NK-92 (cell line): ENCODE results near the gene RTP2.
A peak's percentile ranks its signal among the peaks of the same experiment; 100 is the strongest.

ENCODE experiments used
- DNase-seq: peaks from one replicate; lab custom pipeline; 2025; ENCODE audit not compliant: unreplicated experiment; lab: John Stamatoyannopoulos, UW

RTP2 gene, protein sequence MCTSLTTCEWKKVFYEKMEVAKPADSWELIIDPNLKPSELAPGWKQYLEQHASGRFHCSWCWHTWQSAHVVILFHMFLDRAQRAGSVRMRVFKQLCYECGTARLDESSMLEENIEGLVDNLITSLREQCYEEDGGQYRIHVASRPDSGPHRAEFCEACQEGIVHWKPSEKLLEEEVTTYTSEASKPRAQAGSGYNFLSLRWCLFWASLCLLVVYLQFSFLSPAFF

GRCh38 chr3:187702507-187703033 is at the start of gene RTP2:
Gene RTP2, minus strand, starts transcription at chr3:187702557. Its CDS starts 429 bp downstream, at chr3:187702128.
- no peak for DNase-seq

GRCh38 chr3:187750513-187751123 is 48.3 kb upstream of the RTP2 start:
- DNase-seq = no peak

GRCh38 chr3:187750006-187750512 is 47.7 kb upstream of the RTP2 start:
- no peak for DNase-seq

GRCh38 chr3:187748050-187748481 is 45.7 kb upstream of the RTP2 start:
- DNase-seq = peak; percentile 24

DNA sequence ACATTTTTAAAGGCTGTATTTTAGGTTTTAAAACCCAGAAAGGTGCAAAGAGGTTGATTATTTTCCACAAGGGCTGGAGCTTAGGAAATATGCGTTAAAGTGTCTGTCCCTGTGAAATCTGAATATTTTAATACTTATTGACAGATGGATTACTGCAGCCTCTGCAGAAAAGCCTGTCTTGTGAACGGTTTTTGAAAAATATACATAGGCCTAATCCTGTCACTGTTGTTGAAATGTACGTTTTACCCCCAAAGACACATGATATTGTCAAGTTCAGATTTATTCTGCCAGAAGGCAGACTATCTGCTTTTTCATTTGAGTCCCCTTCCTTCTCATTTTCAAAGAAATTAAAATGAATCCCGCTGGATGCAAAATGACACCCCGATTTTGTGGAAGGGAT is 45.1 kb upstream of the RTP2 start:
- no peak for DNase-seq

GRCh38 chr3:187746442-187747281 is 44.3 kb upstream of the RTP2 start:
- DNase-seq = no peak

- no peak for DNase-seq
Measured at GRCh38 chr3:187746059-187746441, 43.7 kb upstream of the RTP2 start.

- peak; percentile 60 for DNase-seq
Measured at GRCh38 chr3:187745201-187746058, 43.1 kb upstream of the RTP2 start, which contains the start of gene BCL6. Gene BCL6, minus strand, starts transcription at chr3:187745468. Its CDS starts 11,775 bp downstream, at chr3:187733693.

GRCh38 chr3:187744169-187745151 is 42.1 kb upstream of the RTP2 start:
- DNase-seq = no peak

DNA sequence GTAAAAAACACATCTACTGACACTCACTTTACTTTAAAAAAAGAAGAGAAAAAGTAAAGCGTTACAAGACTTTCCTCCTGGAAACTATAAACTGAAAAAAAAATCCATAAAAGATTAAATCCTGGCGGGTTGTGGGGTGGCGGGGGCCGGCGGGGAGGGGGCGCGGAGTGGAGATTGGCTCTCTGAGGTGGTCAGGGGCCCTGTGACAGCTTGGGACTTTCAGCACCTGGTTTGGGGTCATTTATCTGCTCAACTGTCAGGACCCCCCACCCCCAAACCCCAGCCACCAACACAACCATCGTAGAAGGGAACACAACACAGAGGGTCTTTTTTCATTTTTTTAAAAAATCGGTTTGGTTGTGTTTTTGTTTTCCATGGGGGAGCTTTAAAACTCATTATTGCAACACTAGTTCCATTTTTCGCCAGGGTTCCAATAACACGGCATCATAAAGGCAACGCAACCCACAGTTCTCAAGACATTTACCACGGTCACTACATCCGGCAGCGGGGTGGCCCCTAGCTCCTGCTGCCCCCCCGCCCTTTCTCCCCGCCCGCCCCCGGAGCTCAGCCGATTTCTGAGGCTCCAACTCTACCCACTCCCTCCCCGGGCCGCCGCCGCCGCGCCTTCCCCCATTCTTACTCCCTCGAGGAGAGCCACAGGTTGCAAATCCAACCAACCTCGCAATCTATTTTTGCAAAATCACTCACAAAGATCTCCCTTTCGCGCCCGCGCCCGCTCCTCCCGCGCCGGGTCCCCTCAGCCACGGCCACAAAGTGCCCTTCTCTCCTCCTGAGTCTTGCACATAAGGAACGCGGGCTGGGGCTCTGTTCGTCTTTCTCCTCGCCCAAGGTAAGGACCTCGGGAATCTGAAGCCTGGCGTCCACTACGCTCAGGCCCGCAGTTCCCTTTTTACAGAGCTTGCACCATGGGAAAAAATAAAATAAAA is 41.1 kb upstream of the RTP2 start:
- no peak for DNase-seq

DNA sequence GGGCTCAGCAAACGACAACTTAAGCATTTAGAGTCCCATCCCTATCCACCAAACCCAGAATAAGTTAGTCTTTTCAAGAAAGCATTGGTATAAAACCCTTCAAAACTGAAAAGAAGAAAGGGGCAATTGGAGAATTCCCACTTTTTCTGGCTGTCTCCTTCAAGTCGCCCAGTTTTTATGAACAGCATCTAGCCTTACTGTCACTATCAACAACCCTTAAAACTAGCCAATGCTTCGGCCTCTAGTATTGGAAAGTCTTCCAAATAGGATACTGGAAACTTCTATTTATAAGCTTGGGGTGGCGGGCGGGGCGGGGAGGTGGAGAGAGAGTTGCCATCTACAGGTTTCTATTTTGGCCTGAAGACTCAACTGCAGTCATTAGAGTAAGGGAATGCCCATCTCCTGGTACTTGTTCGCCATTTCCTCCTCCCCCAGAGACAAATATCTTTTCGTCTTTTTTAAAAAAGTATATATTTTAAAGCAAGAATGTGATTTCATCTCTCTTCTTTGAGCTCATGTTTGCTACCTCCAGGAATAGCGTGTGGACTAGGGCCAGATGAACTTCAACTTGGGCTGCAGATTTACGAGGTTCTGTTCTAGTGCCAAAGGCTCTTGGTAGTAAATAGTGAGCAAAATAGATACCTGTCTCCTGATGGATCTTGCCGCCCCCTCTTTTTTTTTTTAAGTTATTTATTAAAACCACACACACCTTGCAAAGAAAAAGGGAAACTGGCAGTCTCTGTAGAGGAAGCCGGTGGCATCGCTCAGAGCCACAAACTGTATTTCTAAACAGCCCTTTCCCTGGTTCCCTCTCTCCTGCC is 40.2 kb upstream of the RTP2 start:
- no peak for DNase-seq

DNA sequence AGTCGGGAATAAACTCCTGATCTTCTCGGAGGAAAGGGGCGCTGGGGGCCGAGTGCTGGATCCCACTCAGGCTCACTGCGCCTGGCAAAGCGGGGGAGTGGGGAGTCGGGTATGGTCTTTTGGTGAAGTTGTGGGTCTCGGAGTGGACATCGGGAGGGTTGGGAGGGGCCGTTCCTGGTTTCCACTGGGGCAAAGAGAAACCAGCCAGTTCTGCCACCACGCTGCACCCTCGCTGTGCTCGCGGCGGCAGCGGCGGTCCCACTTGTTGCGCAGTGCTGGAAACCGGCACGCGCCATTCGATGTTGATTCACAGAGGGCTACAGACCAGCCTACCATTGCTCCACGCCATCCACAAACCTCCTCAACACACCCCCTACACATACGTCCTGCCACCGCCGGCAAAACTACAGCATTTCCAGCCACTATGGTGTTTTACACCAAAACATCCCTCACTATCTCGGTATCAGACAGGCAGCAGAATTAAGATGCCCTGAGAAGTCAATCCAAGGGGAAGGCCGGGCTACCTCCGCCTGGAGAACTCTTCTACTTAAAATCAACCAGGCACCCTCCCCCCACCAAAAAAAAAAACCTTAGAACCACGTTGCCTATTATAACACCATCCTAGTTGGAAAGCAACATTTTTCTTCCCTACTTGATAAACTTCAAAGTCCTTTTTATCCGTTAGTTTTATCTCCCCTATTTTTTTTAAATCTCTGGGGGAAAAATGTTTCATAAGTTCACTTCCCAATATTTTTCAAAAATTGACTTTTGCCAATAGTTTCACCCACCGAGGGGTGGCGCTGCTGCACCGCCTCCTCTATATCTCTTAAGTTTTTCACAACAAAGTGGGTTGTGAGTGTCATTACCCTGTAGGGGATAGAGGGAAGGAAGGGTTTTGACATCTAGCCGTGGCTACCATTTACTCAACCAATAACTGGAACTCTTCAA is 39.3 kb upstream of the RTP2 start:
- no peak for DNase-seq

GRCh38 chr3:187740421-187741399 is 38.4 kb upstream of the RTP2 start:
- no peak for DNase-seq

GRCh38 chr3:187739561-187740332 is 37.4 kb upstream of the RTP2 start:
- no peak for DNase-seq
